Spleen (tissue), 7 donors: Measurements from ENCODE around the gene ITGB5.

ENCODE experiments used
- CTCF ChIP-seq, 11 experiments: fragments of 200-600 bp in 7 of 11; fragments of 450-650 bp in 4 of 11; sonication (generic) in 4 of 11; IDR thresholded peaks in 8 of 11; conservative IDR thresholded peaks in 3 of 11; 1 replicate in 7 of 11; 2 replicates in 4 of 11; pipeline versions ENCODE4 v1.4.0 to v1.8.0; 2016 to 2021; ENCODE audit warnings: antibody characterized with exemption in 11 of 11, inconsistent platforms in 4 of 11, mild to moderate bottlenecking in 1 of 11
- POLR2A ChIP-seq, 3 donors: fragments of 450-650 bp; IDR thresholded peaks; one replicate each; pipeline ENCODE4 v1.5.1; 2017; ENCODE audit warnings: antibody characterized with exemption in 3 of 3, mild to moderate bottlenecking in 1 of 3
- donor health status: DM: no; HTN: no; CAD: no; lungs with moderate emphysema.
- donor health status: DM: no; HTN: no; CAD: no.
- donor health status: DM: no; HTN: no; CAD: no.

GRCh38 chr3:124833710-124834332 lies 53.3 kb downstream of the ITGB5 start:
- TF ChIP-seq CTCF (IDR thresholded peaks at IDR 0.05 in 8 of 11, conservative IDR thresholded peaks at IDR 0.05 in 3 of 11) (no peak), POLR2A (IDR thresholded peaks at IDR 0.05) (no peak)
